GM13976 (cell line): ENCODE measurements around the gene IL12RB2.

ENCODE experiments used
- DNase-seq: peaks from one replicate; pipeline ENCODE4 v3.0.0; 2012; ENCODE audit warnings: low spot score
- CTCF ChIP-seq: IDR thresholded peaks from 2 replicates; pipeline ENCODE4 v1.5.1; 2012; ENCODE audit warnings: borderline replicate concordance, mild to moderate bottlenecking; ENCODE audit not compliant: insufficient read depth; ENCODE audit errors: extremely low read depth, missing control alignments, control extremely low read depth
- in situ Hi-C: fragments of 300-500 bp; cut with MboI; formaldehyde crosslinking; loops from one replicate; pipeline ENCODE4 v1.12.0; 2022; ENCODE audit warnings: low sequenced_read_pairs, mixed read lengths, inconsistent platforms; ENCODE audit not compliant: unreplicated experiment

IL12RB2 gene

GRCh38 chr1:67371681-67372080 is 64.0 kb downstream of the IL12RB2 start:
- no peak for TF ChIP-seq CTCF
- no peak for DNase-seq
- in situ Hi-C loops = no loop called here

GRCh38 chr1:67372136-67372535 is 64.5 kb downstream of the IL12RB2 start:
- no peak for DNase-seq
- in situ Hi-C loops = no loop called here
- no peak for TF ChIP-seq CTCF

GRCh38 chr1:67372898-67373297 is 65.2 kb downstream of the IL12RB2 start:
- DNase-seq = no peak
- TF ChIP-seq CTCF = no peak
- in situ Hi-C loops = no loop called here

- no peak for TF ChIP-seq CTCF
- in situ Hi-C loops = no loop called here
- DNase-seq = no peak
Observed at GRCh38 chr1:67376381-67376780, 68.7 kb downstream of the IL12RB2 start.

GRCh38 chr1:67377253-67377652 is 69.6 kb downstream of the IL12RB2 start:
- in situ Hi-C loops = no loop called here
- TF ChIP-seq CTCF = no peak

GRCh38 chr1:67381154-67381553 is 73.5 kb downstream of the IL12RB2 start:
- DNase-seq = no peak
- in situ Hi-C loops = no loop called here
- TF ChIP-seq CTCF = no peak

More at GRCh38 chr1:67377253-67377652, 69.6 kb downstream of the IL12RB2 start:
- no peak for DNase-seq

- in situ Hi-C loops = no loop called here
- DNase-seq = no peak
- no peak for TF ChIP-seq CTCF
Observed at GRCh38 chr1:67382292-67382691, 74.6 kb downstream of the IL12RB2 start.
